Measurements from ENCODE around the gene CSNK2B. TPM values are rescaled to one million over a fixed set of nuclear protein-coding genes. Genes with fewer than 3 reads are reported as not detected.

Gene CSNK2B
- total and polyA plus RNA-seq, 9 of the 15 experiments (the other 6 are each of a cell fraction or from before 2014, with no cell fraction given): 120 to 1,126 (median 529) TPM

DNA sequence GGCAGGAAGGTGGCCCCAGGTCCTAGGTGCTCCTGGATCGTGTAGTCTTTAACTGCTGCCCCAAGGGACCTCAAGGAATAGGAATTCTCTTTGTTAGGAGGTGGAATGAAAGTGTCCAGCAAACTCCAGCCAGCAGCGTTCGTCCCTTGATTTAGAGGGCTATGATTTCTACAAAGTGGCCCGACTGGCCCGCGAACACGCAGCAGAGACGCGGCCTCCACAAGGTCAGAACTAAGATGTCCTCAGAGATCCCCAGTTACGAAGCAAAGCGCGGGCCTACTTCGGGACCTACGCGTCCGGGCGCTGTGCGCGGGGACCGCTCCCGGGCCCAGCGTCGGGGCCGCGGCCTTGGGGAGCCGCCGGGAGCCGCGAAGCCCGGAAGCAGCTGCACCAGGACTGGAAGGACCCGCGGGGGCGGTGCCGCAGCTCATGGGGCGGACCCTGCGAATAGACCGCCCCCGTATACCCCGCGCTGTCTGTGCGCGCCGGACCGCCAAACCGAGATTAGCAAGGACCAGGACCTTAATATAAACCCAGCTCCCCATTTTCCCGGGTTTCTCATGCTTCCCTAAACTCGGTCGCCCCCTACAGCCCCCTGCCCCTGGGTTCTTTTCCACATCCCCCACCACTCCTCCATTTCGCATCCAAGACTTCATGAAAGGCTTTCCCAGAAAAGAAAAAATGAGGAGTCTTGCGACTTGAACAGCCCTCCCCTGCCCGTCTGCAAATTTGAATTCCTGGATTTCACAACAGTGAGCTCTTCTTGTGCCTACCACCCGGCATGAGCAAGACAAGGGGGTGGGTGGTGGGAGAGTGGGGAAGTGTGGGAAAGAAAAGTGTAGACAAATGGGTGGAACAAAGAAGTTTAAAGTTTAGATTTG lies 5.3 kb upstream of the CSNK2B start, which contains the start of gene C6orf47 (continued):
- TF ChIP-seq TEAD4 (IDR thresholded peaks at IDR 0.05; ENCODE audit: low read length) (peak; percentile 11; the same call in 1 of the 2 replicates), TEAD4 (CRISPR knock-in tag; IDR thresholded peaks at IDR 0.05; ENCODE audit: borderline replicate concordance) (no peak), HCFC1 (IDR thresholded peaks at IDR 0.05; ENCODE audit: low read depth, low read length) (peak; percentile 64), HNRNPK (IDR thresholded peaks at IDR 0.05; ENCODE audit: low read depth, low read length, poor library complexity, severe bottlenecking) (no peak), SNIP1 (IDR thresholded peaks at IDR 0.05; ENCODE audit: low read depth) (no peak), KDM2B (CRISPR knock-in tag; IDR thresholded peaks at IDR 0.05) (peak; percentile 97), ZNF263 (CRISPR knock-in tag; IDR thresholded peaks at IDR 0.05; ENCODE audit: borderline replicate concordance) (peak; percentile 72), OTX1 (CRISPR knock-in tag; IDR thresholded peaks at IDR 0.05) (peak; percentile 19; the same call in 1 of the 2 replicates), BHLHE40 (IDR thresholded peaks at IDR 0.05; ENCODE audit: low read length) (0 out of 2 replicates have a peak, but pooled peaks have one; percentile 21), RHOXF2B (CRISPR knock-in tag; conservative IDR thresholded peaks at IDR 0.05) (peak; percentile 94), ZC3H11A (IDR thresholded peaks at IDR 0.05; ENCODE audit: low read depth, low read length) (0 out of 2 replicates have a peak, but pooled peaks have one; percentile 12), CREB1 (IDR thresholded peaks at IDR 0.05) (peak; percentile 68; the same call in 1 of the 2 replicates), CREB1 (CRISPR knock-in tag; IDR thresholded peaks at IDR 0.05) (peak; percentile 57; the same call in 1 of the 2 replicates), MCM5 (IDR thresholded peaks at IDR 0.05; ENCODE audit: low read depth) (no peak), GABPB2 (CRISPR knock-in tag; conservative IDR thresholded peaks at IDR 0.05) (peak; percentile 59; the same call in 1 of the 2 replicates), FOXK2 (conservative IDR thresholded peaks at IDR 0.05 in 1 of 2, IDR thresholded peaks at IDR 0.05 in 1 of 2; ENCODE audit: low read depth in 2 of 2) (0 out of 4 replicates have a peak, but pooled peaks of 1 of the 2 experiments have one; percentile 8), BCL6 (CRISPR knock-in tag; IDR thresholded peaks at IDR 0.05) (peak; percentile 7; the same call in 1 of the 2 replicates), KAT2B (IDR thresholded peaks at IDR 0.05; ENCODE audit: low read depth, low read length) (no peak), CXXC5 (CRISPR knock-in tag; IDR thresholded peaks at IDR 0.05) (peak; percentile 95)
- TF ChIP-seq, protein P1, sequence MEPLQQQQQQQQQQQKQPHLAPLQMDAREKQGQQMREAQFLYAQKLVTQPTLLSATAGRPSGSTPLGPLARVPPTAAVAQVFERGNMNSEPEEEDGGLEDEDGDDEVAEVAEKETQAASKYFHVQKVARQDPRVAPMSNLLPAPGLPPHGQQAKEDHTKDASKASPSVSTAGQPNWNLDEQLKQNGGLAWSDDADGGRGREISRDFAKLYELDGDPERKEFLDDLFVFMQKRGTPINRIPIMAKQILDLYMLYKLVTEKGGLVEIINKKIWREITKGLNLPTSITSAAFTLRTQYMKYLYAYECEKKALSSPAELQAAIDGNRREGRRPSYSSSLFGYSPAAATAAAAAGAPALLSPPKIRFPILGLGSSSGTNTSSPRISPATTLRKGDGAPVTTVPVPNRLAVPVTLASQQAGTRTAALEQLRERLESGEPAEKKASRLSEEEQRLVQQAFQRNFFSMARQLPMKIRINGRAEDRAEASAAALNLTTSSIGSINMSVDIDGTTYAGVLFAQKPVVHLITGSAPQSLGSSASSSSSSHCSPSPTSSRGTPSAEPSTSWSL (CRISPR knock-in tag; IDR thresholded peaks at IDR 0.05; ENCODE audit: borderline replicate concordance): 0 out of 2 replicates have a peak, but pooled peaks have one; percentile 4
- TF ChIP-seq, protein P2, sequence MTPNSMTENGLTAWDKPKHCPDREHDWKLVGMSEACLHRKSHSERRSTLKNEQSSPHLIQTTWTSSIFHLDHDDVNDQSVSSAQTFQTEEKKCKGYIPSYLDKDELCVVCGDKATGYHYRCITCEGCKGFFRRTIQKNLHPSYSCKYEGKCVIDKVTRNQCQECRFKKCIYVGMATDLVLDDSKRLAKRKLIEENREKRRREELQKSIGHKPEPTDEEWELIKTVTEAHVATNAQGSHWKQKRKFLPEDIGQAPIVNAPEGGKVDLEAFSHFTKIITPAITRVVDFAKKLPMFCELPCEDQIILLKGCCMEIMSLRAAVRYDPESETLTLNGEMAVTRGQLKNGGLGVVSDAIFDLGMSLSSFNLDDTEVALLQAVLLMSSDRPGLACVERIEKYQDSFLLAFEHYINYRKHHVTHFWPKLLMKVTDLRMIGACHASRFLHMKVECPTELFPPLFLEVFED (CRISPR knock-in tag; conservative IDR thresholded peaks at IDR 0.05): peak; percentile 87; the same call in 1 of the 2 replicates
- TF ChIP-seq, protein P3, sequence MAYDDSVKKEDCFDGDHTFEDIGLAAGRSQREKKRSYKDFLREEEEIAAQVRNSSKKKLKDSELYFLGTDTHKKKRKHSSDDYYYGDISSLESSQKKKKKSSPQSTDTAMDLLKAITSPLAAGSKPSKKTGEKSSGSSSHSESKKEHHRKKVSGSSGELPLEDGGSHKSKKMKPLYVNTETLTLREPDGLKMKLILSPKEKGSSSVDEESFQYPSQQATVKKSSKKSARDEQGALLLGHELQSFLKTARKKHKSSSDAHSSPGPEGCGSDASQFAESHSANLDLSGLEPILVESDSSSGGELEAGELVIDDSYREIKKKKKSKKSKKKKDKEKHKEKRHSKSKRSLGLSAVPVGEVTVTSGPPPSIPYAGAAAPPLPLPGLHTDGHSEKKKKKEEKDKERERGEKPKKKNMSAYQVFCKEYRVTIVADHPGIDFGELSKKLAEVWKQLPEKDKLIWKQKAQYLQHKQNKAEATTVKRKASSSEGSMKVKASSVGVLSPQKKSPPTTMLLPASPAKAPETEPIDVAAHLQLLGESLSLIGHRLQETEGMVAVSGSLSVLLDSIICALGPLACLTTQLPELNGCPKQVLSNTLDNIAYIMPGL (CRISPR knock-in tag; IDR thresholded peaks at IDR 0.05): 0 out of 2 replicates have a peak, but pooled peaks have one; percentile 29
- TF ChIP-seq, protein P4, sequence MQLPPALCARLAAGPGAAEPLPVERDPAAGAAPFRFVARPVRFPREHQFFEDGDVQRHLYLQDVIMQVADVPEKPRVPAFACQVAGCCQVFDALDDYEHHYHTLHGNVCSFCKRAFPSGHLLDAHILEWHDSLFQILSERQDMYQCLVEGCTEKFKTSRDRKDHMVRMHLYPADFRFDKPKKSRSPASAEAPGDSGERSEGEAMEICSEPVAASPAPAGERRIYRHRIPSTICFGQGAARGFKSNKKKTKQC (CRISPR knock-in tag; IDR thresholded peaks at IDR 0.05): peak; percentile 87
